ENCODE data around the gene C13orf42.
A peak's percentile ranks its signal among the peaks of the same experiment; 100 is the strongest.
"Not testable (repeated sequence)": the region's sequence is repeated elsewhere in the genome, so short reads cannot be mapped to it uniquely, and the experiment has no call there.

Gene C13orf42

GRCh38 chr13:51118809-51119431, 7.8 kb upstream of the C13orf42 start:
- no peak for DNase-seq

- no peak for DNase-seq
Measured at GRCh38 chr13:51113969-51114368, 2.9 kb upstream of the C13orf42 start.

GRCh38 chr13:51113186-51113881, 2.3 kb upstream of the C13orf42 start:
- DNase-seq, result no peak

GRCh38 chr13:51112771-51113170, 1.7 kb upstream of the C13orf42 start:
- DNase-seq, result no peak

- no peak for DNase-seq
Measured at GRCh38 chr13:51111997-51112396, 923 bp upstream of the C13orf42 start.

GRCh38 chr13:51107996-51108395, 3.1 kb downstream of the C13orf42 start:
- no peak for DNase-seq

GRCh38 chr13:51105046-51105445, 6.0 kb downstream of the C13orf42 start:
- DNase-seq, result no peak

- no peak for DNase-seq
Measured at GRCh38 chr13:51101636-51102235, 9.3 kb downstream of the C13orf42 start.

- DNase-seq, result no peak
Measured at GRCh38 chr13:51097353-51098043, 13.6 kb downstream of the C13orf42 start.

- no peak for DNase-seq
Measured at GRCh38 chr13:51096131-51096530, 14.9 kb downstream of the C13orf42 start.

- DNase-seq, result no peak
Measured at GRCh38 chr13:51093574-51093973, 17.5 kb downstream of the C13orf42 start.

GRCh38 chr13:51091839-51092238, 19.2 kb downstream of the C13orf42 start:
- no peak for DNase-seq

GRCh38 chr13:51083706-51084105, 27.4 kb downstream of the C13orf42 start:
- DNase-seq, result no peak

- not testable (repeated sequence) for DNase-seq
Measured at GRCh38 chr13:51080478-51081065, 30.5 kb downstream of the C13orf42 start.

GRCh38 chr13:51071493-51071892, 39.6 kb downstream of the C13orf42 start:
- no peak for DNase-seq

- DNase-seq, result peak; percentile 79
Measured at GRCh38 chr13:51070005-51070649, 40.9 kb downstream of the C13orf42 start.

- DNase-seq, result no peak
Measured at GRCh38 chr13:51068501-51068900, 42.6 kb downstream of the C13orf42 start.

- no peak for DNase-seq
Measured at GRCh38 chr13:51067706-51068105, 43.4 kb downstream of the C13orf42 start.

- DNase-seq, result no peak
Measured at GRCh38 chr13:51067210-51067701, 43.8 kb downstream of the C13orf42 start.

- no peak for DNase-seq
Measured at GRCh38 chr13:51066091-51066831, 44.8 kb downstream of the C13orf42 start.

GRCh38 chr13:51065372-51066090, 45.5 kb downstream of the C13orf42 start:
- DNase-seq, result no peak

Measured in stimulated activated CD4-positive, alpha-beta T cell treated with anti-CD3 and anti-CD28 coated beads, Interleukin-4, amount 100 ng/mL, for 1 hour (primary cell).